Stimulated activated CD8-positive, alpha-beta memory T cell treated with anti-CD3 and anti-CD28 coated beads, Interleukin-12 subunit alpha, Interleukin-12 subunit beta, amount 100 ng/mL, for 24 hours (primary cell): ENCODE data around the gene GRK6.

ENCODE experiments used
- DNase-seq: peaks from one replicate; pipeline ENCODE4 v3.0.0-alpha.2; 2020; ENCODE audit errors: extremely low read depth

GRK6 gene

GRCh38 chr5:177453852-177454396 is 27.4 kb downstream of the GRK6 start:
- no peak for DNase-seq

GRCh38 chr5:177454397-177455035 is 28.0 kb downstream of the GRK6 start:
- peak; percentile 85 for DNase-seq

GRCh38 chr5:177455036-177455660 is 28.7 kb downstream of the GRK6 start:
- DNase-seq: peak; percentile 79

- DNase-seq: peak; percentile 93
Observed at GRCh38 chr5:177455661-177456590, 29.4 kb downstream of the GRK6 start.

GRCh38 chr5:177456591-177456964 is 30.1 kb downstream of the GRK6 start:
- no peak for DNase-seq

- DNase-seq: no peak
Observed at GRCh38 chr5:177456976-177457851, 30.7 kb downstream of the GRK6 start.

GRCh38 chr5:177457852-177458681 is 31.6 kb downstream of the GRK6 start:
- DNase-seq: no peak

GRCh38 chr5:177458912-177459350 is 32.5 kb downstream of the GRK6 start:
- DNase-seq: no peak

GRCh38 chr5:177459357-177459756 is 32.9 kb downstream of the GRK6 start:
- no peak for DNase-seq

- no peak for DNase-seq
Observed at GRCh38 chr5:177459819-177460628, 33.5 kb downstream of the GRK6 start.

- DNase-seq: no peak
Observed at GRCh38 chr5:177462021-177462670, 35.7 kb downstream of the GRK6 start.

- DNase-seq: no peak
Observed at GRCh38 chr5:177465044-177465443, 38.6 kb downstream of the GRK6 start.

- DNase-seq: no peak
Observed at GRCh38 chr5:177466861-177467260, 40.4 kb downstream of the GRK6 start.

GRCh38 chr5:177467436-177467835 is 41.0 kb downstream of the GRK6 start:
- no peak for DNase-seq

GRCh38 chr5:177468329-177468684 is 41.8 kb downstream of the GRK6 start:
- no peak for DNase-seq

GRCh38 chr5:177468685-177469628 is 42.5 kb downstream of the GRK6 start:
- no peak for DNase-seq

GRCh38 chr5:177469750-177470525 is 43.5 kb downstream of the GRK6 start:
- DNase-seq: no peak
